Osteocyte (in vitro differentiated cells): ENCODE results near the gene NDUFA7. TPM values are rescaled to one million over a fixed set of nuclear protein-coding genes. Genes with fewer than 3 reads are reported as not detected.
"Not testable (repeated sequence)": the region's sequence is repeated elsewhere in the genome, so short reads cannot be mapped to it uniquely, and the experiment has no call there.

Experiments used
- DNase-seq: peaks from one replicate; pipeline ENCODE4 v3.0.0; 2021; ENCODE audit warnings: mixed read lengths; ENCODE audit not compliant: unreplicated experiment; ENCODE audit errors: extremely low spot score
- H3K27ac Mint-ChIP-seq: one replicate; pipeline ENCODE4 v1.8.0; 2021; ENCODE audit warnings: mild to moderate bottlenecking, mixed read lengths; ENCODE audit not compliant: unreplicated experiment
- H3K27me3 Mint-ChIP-seq: one replicate; pipeline ENCODE4 v1.8.0; 2021; ENCODE audit warnings: mixed read lengths; ENCODE audit not compliant: unreplicated experiment
- H3K36me3 Mint-ChIP-seq: one replicate; pipeline ENCODE4 v1.8.0; 2021; ENCODE audit warnings: mixed read lengths; ENCODE audit not compliant: unreplicated experiment
- H3K4me1 Mint-ChIP-seq: one replicate; pipeline ENCODE4 v1.8.0; 2021; ENCODE audit warnings: mixed read lengths; ENCODE audit not compliant: unreplicated experiment
- H3K4me3 Mint-ChIP-seq: one replicate; pipeline ENCODE4 v1.8.0; 2021; ENCODE audit warnings: mild to moderate bottlenecking, moderate library complexity, mixed read lengths; ENCODE audit not compliant: unreplicated experiment
- H3K9me3 Mint-ChIP-seq: one replicate; pipeline ENCODE4 v1.8.0; 2021; ENCODE audit warnings: mixed read lengths; ENCODE audit not compliant: unreplicated experiment
- CTCF ChIP-seq: fragments of 200-600 bp; sonication (generic); IDR thresholded peaks from 2 replicates; pipeline ENCODE4 v1.5.0; 2021; ENCODE audit warnings: antibody characterized with exemption, mild to moderate bottlenecking, moderate library complexity
- total RNA-seq: library from RNA; stranded (reverse); gene quantifications from 2 replicates; pipeline ENCODE4 v1.2.1, GENCODE V29; 2021

NDUFA7 gene
- total RNA-seq, 1 donor from 2014 or later = 35.4 TPM

- Mint-ChIP-seq H3K36me3 (no peaks in the 10 kb centered on the region), H3K4me3 (no peak overlapping the region), H3K4me1 (peaks cover 12% of the 10 kb centered on the region), H3K27me3 (peaks cover 8% of the 10 kb centered on the region), H3K9me3 (no peaks in the 10 kb centered on the region), H3K27ac (no peak overlapping the region)
- TF ChIP-seq CTCF = no peak
- DNase-seq = no peak
Measured at GRCh38 chr19:8265872-8266271, 55.3 kb downstream of the NDUFA7 start.

- peaks cover 12% of the 10 kb centered on the region for H3K4me1 Mint-ChIP-seq
- not testable (repeated sequence) for H3K36me3 Mint-ChIP-seq, H3K4me3 Mint-ChIP-seq, DNase-seq, H3K27me3 Mint-ChIP-seq, H3K9me3 Mint-ChIP-seq, H3K27ac Mint-ChIP-seq
Measured at GRCh38 chr19:8264248-8264647, 56.9 kb downstream of the NDUFA7 start.

GRCh38 chr19:8262431-8262830 is 58.7 kb downstream of the NDUFA7 start:
- no peak for TF ChIP-seq CTCF
- Mint-ChIP-seq H3K27ac (no peak overlapping the region), H3K4me1 (peaks cover 3% of the 10 kb centered on the region), H3K27me3 (peaks cover 6% of the 10 kb centered on the region), H3K4me3 (no peak overlapping the region), H3K36me3 (no peaks in the 10 kb centered on the region), H3K9me3 (no peaks in the 10 kb centered on the region)
- no peak for DNase-seq

GRCh38 chr19:8261881-8262280 is 59.3 kb downstream of the NDUFA7 start:
- peaks cover 3% of the 10 kb centered on the region for H3K4me1 Mint-ChIP-seq
- H3K9me3 Mint-ChIP-seq = no peaks in the 10 kb centered on the region
- DNase-seq = no peak
- H3K27ac Mint-ChIP-seq = no peak overlapping the region
- no peak overlapping the region for H3K4me3 Mint-ChIP-seq
- TF ChIP-seq CTCF = no peak
- H3K36me3 Mint-ChIP-seq = no peaks in the 10 kb centered on the region
- H3K27me3 Mint-ChIP-seq = peaks cover 6% of the 10 kb centered on the region

GRCh38 chr19:8261347-8261746 is 59.8 kb downstream of the NDUFA7 start:
- no peak for DNase-seq
- Mint-ChIP-seq H3K27me3 (peaks cover 6% of the 10 kb centered on the region), H3K4me1 (peaks cover 3% of the 10 kb centered on the region), H3K4me3 (no peak overlapping the region), H3K9me3 (no peaks in the 10 kb centered on the region), H3K36me3 (no peaks in the 10 kb centered on the region), H3K27ac (no peak overlapping the region)
- no peak for TF ChIP-seq CTCF

Other genes starting within 250 kb of the NDUFA7 start
- 0.19 and 0.42 TPM in 2 replicates for gene FBN3, start 171.8 kb downstream of the NDUFA7 start, total RNA-seq
- 16.4 and 16.7 TPM in 2 replicates for gene CERS4, start 112.0 kb downstream of the NDUFA7 start, total RNA-seq
- 41.9 and 44.5 TPM in 2 replicates for gene CD320, start 13.0 kb downstream of the NDUFA7 start, total RNA-seq
- 1,524 and 1,597 TPM in 2 replicates for gene RPS28, start 121 bp upstream of the NDUFA7 start, total RNA-seq
- 0.30 TPM in 1 of 2 replicates, not detected in the other for gene KANK3, start 21.9 kb upstream of the NDUFA7 start, total RNA-seq
- gene ANGPTL4, start 42.8 kb upstream of the NDUFA7 start, total RNA-seq = 6.5 and 8.6 TPM in 2 replicates
- gene RAB11B, start 69.0 kb upstream of the NDUFA7 start, total RNA-seq = 126 and 130 TPM in 2 replicates
- 45.0 and 50.6 TPM in 2 replicates for gene MARCHF2, start 91.9 kb upstream of the NDUFA7 start, total RNA-seq
- gene HNRNPM, start 123.6 kb upstream of the NDUFA7 start, total RNA-seq = 154 and 156 TPM in 2 replicates
- gene PRAM1, start 181.3 kb upstream of the NDUFA7 start, total RNA-seq = 0.24 and 0.42 TPM in 2 replicates
- gene ZNF414, start 192.8 kb upstream of the NDUFA7 start, total RNA-seq = 23.9 and 29.9 TPM in 2 replicates